Peyer's patch (tissue), 4 donors: ENCODE measurements around the gene DCLK3.

Experiments used
- CTCF ChIP-seq, 6 experiments: fragments of 450-650 bp in 4 of 6; fragments of 200-600 bp in 2 of 6; sonication (generic) in 1 of 6; IDR thresholded peaks; one replicate each; pipeline ENCODE4 v1.5.1; 2017 to 2019; ENCODE audit warnings: antibody characterized with exemption in 6 of 6, mild to moderate bottlenecking in 3 of 6, moderate library complexity in 1 of 6
- POLR2A ChIP-seq, 2 donors: fragments of 450-650 bp; IDR thresholded peaks; one replicate each; pipeline ENCODE4 v1.5.1; 2017; ENCODE audit warnings: antibody characterized with exemption in 2 of 2, mild to moderate bottlenecking in 2 of 2, moderate library complexity in 2 of 2

- TF ChIP-seq CTCF (IDR thresholded peaks at IDR 0.05) (no peak), POLR2A (IDR thresholded peaks at IDR 0.05) (no peak)
Measured at GRCh38 chr3:36796161-36796560, 31.8 kb upstream of the DCLK3 start.
